OCI-LY1 (cell line): Measurements from ENCODE around the gene TFPI2.

Experiments
- H2AFZ ChIP-seq: fragments of 200-600 bp; sonication (generic), shearing (Covaris generic); 2 replicates; pipeline ENCODE4 v1.6.0; 2014; ENCODE audit warnings: antibody characterized with exemption, mild to moderate bottlenecking, low read length
- H3F3A ChIP-seq: fragments of 200-600 bp; sonication (generic), shearing (Covaris generic); 2 replicates; pipeline ENCODE4 v1.6.0; 2014; ENCODE audit warnings: mild to moderate bottlenecking, antibody characterized with exemption, low read length, moderate library complexity; ENCODE audit not compliant: insufficient read depth
- H3K27ac ChIP-seq: fragments of 200-600 bp; sonication (generic); 2 replicates; pipeline ENCODE4 v1.5.1; 2014; ENCODE audit warnings: low read length, mixed run types, mild to moderate bottlenecking, low read depth; ENCODE audit not compliant: poor library complexity, severe bottlenecking
- H3K27me3 ChIP-seq: fragments of 200-600 bp; sonication (generic); 2 replicates; pipeline ENCODE4 v1.6.0; 2014; ENCODE audit warnings: antibody characterized with exemption, mild to moderate bottlenecking, low read length, moderate library complexity; ENCODE audit not compliant: insufficient read depth
- H3K36me3 ChIP-seq: fragments of 200-600 bp; sonication (generic); 2 replicates; pipeline ENCODE4 v1.6.1; 2014; ENCODE audit warnings: mild to moderate bottlenecking, antibody characterized with exemption, low read length, moderate library complexity, mixed read lengths; ENCODE audit not compliant: insufficient read depth
- H3K4me1 ChIP-seq: fragments of 200-600 bp; sonication (generic); 2 replicates; pipeline ENCODE4 v1.5.1; 2014; ENCODE audit warnings: mild to moderate bottlenecking, low read length, moderate library complexity; ENCODE audit not compliant: insufficient read depth, severe bottlenecking
- H3K4me2 ChIP-seq: fragments of 200-600 bp; sonication (generic), shearing (Covaris generic); 2 replicates; pipeline ENCODE4 v1.6.1; 2014; ENCODE audit warnings: low read length
- H3K4me3 ChIP-seq: fragments of 200-600 bp; sonication (generic); 2 replicates; pipeline ENCODE4 v1.5.1; 2014; ENCODE audit warnings: low read length, low read depth, mild to moderate bottlenecking, mixed read lengths; ENCODE audit not compliant: poor library complexity, severe bottlenecking
- H3K79me2 ChIP-seq: fragments of 200-600 bp; shearing (Covaris generic); 2 replicates; pipeline ENCODE4 v1.6.1; 2016; ENCODE audit warnings: mixed run types, low read length, mixed read lengths; ENCODE audit not compliant: insufficient read depth
- H3K9ac ChIP-seq: fragments of 200-600 bp; sonication (generic), shearing (Covaris generic); 2 replicates; pipeline ENCODE4 v1.6.1; 2014; ENCODE audit warnings: mild to moderate bottlenecking, low read length, mixed read lengths
- H3K9me2 ChIP-seq: fragments of 200-600 bp; sonication (generic), shearing (Covaris generic); 2 replicates; pipeline ENCODE4 v1.6.1; 2014; ENCODE audit warnings: low read depth, mild to moderate bottlenecking, low read length, mixed read lengths
- H3K9me3 ChIP-seq: fragments of 200-600 bp; shearing (Covaris generic); 2 replicates; pipeline ENCODE4 v1.6.1; 2014; ENCODE audit warnings: low read length, mixed read lengths
- H4K20me1 ChIP-seq: fragments of 200-600 bp; sonication (generic), shearing (Covaris generic); 2 replicates; pipeline ENCODE4 v1.6.0; 2016; ENCODE audit warnings: mild to moderate bottlenecking, low read length; ENCODE audit not compliant: insufficient read depth
- CTCF ChIP-seq: fragments of 200-600 bp; sonication (generic), shearing (Covaris generic); IDR thresholded peaks from 2 replicates; pipeline ENCODE4 v1.5.1; 2017; ENCODE audit warnings: mild to moderate bottlenecking, antibody characterized with exemption, low read length, moderate library complexity, mixed read lengths
- EZH2 ChIP-seq: fragments of 200-600 bp; sonication (generic), shearing (Covaris generic); IDR thresholded peaks from 2 replicates; pipeline ENCODE4 v1.8.0; 2017; ENCODE audit warnings: borderline replicate concordance, mixed run types, mild to moderate bottlenecking, antibody characterized with exemption, low read length, moderate library complexity, mixed read lengths

Gene TFPI2

GRCh38 chr7:93897680-93898079 is 7.1 kb upstream of the TFPI2 start:
- H3F3A ChIP-seq: no peaks in the 10 kb centered on the region
- no peak overlapping the region for H2AFZ ChIP-seq
- no peaks in the 10 kb centered on the region for H3K4me1 ChIP-seq
- H3K79me2 ChIP-seq: no peaks in the 10 kb centered on the region
- H3K27me3 ChIP-seq: no peaks in the 10 kb centered on the region
- H4K20me1 ChIP-seq: no peaks in the 10 kb centered on the region
- TF ChIP-seq EZH2: no peak
- TF ChIP-seq CTCF: no peak
- H3K36me3 ChIP-seq: no peaks in the 10 kb centered on the region
- no peaks in the 10 kb centered on the region for H3K9me3 ChIP-seq
- no peaks in the 10 kb centered on the region for H3K9me2 ChIP-seq
- H3K27ac ChIP-seq: no peak overlapping the region
- H3K4me2 ChIP-seq: no peak overlapping the region
- no peak overlapping the region for H3K4me3 ChIP-seq
- H3K9ac ChIP-seq: no peak overlapping the region

GRCh38 chr7:93895859-93896600 is 5.5 kb upstream of the TFPI2 start:
- no peaks in the 10 kb centered on the region for H3K9me3 ChIP-seq
- peaks cover 6% of the 10 kb centered on the region for H3K4me1 ChIP-seq
- H3K4me2 ChIP-seq: no peak overlapping the region
- H3K9ac ChIP-seq: no peak overlapping the region
- no peak overlapping the region for H3K4me3 ChIP-seq
- no peaks in the 10 kb centered on the region for H3F3A ChIP-seq
- no peak overlapping the region for H2AFZ ChIP-seq
- TF ChIP-seq EZH2 (no peak), CTCF (no peak)
- no peaks in the 10 kb centered on the region for H3K27me3 ChIP-seq
- no peak overlapping the region for H3K27ac ChIP-seq
- H3K79me2 ChIP-seq: no peaks in the 10 kb centered on the region
- no peaks in the 10 kb centered on the region for H4K20me1 ChIP-seq
- no peaks in the 10 kb centered on the region for H3K9me2 ChIP-seq
- no peaks in the 10 kb centered on the region for H3K36me3 ChIP-seq

- Histone ChIP-seq H3F3A (no peaks in the 10 kb centered on the region), H2AFZ (no peak overlapping the region), H3K9me3 (no peaks in the 10 kb centered on the region), H3K4me2 (no peak overlapping the region), H3K79me2 (no peaks in the 10 kb centered on the region), H4K20me1 (no peaks in the 10 kb centered on the region), H3K4me1 (peaks cover 14% of the 10 kb centered on the region), H3K9ac (no peak overlapping the region), H3K27ac (no peak overlapping the region), H3K36me3 (no peaks in the 10 kb centered on the region), H3K9me2 (no peaks in the 10 kb centered on the region), H3K4me3 (no peak overlapping the region), H3K27me3 (no peaks in the 10 kb centered on the region)
- TF ChIP-seq CTCF: no peak
- TF ChIP-seq EZH2: no peak
Observed at GRCh38 chr7:93894966-93895640, 4.5 kb upstream of the TFPI2 start.
